HL-60 (cell line): ENCODE results near the gene HPSE2.

Experiments
- DNase-seq, 2 experiments: peaks; one replicate each; pipeline ENCODE4 v3.0.0-alpha.2; 2010 to 2020; ENCODE audit warnings: low read depth in 1 of 2, low spot score in 1 of 2
- H3K27ac ChIP-seq: fragments of 250-450 bp; sonication (Bioruptor Pico); replicated peaks from 2 replicates; pipeline ENCODE4 v1.5.1; 2020; ENCODE audit warnings: mild to moderate bottlenecking, moderate library complexity
- H3K27me3 ChIP-seq: fragments of 250-450 bp; sonication (Bioruptor Pico); 2 replicates; pipeline ENCODE4 v1.5.1; 2021; ENCODE audit warnings: mild to moderate bottlenecking, moderate library complexity; ENCODE audit not compliant: insufficient read depth, poor library complexity, severe bottlenecking
- H3K4me3 ChIP-seq: replicated peaks from 2 replicates; pipeline ENCODE4 v1.5.1; 2011; ENCODE audit warnings: mild to moderate bottlenecking, control low read depth, low read length; ENCODE audit not compliant: insufficient read depth
- CTCF ChIP-seq: IDR thresholded peaks from one replicate; pipeline ENCODE4 v1.5.1; 2011; ENCODE audit warnings: low read length, control low read depth, inconsistent platforms; ENCODE audit not compliant: insufficient read depth
- GABPA ChIP-seq: IDR thresholded peaks from 2 replicates; pipeline ENCODE4 v1.6.1; 2012; ENCODE audit warnings: low read depth
- POLR2AphosphoS5 ChIP-seq: IDR thresholded peaks from 2 replicates; pipeline ENCODE4 v1.6.1; 2012; ENCODE audit warnings: low read depth
- REST ChIP-seq: IDR thresholded peaks from 2 replicates; pipeline ENCODE4 v1.6.1; 2012; ENCODE audit warnings: low read depth; ENCODE audit not compliant: insufficient replicate concordance
- SPI1 ChIP-seq: IDR thresholded peaks from 2 replicates; pipeline ENCODE4 v1.6.1; 2012; ENCODE audit warnings: low read depth, mild to moderate bottlenecking, borderline replicate concordance

HPSE2 gene

DNA sequence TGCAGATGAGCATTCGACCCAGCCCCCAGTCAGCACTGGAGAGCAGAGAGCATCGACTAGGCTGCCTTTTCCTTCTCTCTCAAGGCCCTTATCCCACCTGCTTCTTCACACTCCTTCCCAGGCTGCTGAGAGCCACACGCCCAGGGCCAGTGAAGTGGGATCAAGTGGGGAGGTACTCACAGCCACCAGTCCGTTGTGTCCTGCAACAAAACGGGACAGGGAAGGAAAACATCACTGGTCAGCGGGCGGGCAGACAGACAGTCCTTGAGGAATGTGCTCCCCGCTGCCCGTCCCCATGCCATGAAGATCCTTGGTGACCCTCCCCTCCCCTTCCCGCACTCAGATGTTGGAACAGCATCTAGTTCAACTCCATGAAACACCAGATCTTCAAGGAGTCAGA, 824.9 kb downstream of the HPSE2 start:
- TF ChIP-seq POLR2AphosphoS5: no peak
- no peak for TF ChIP-seq REST
- TF ChIP-seq CTCF: no peak
- TF ChIP-seq SPI1: no peak
- TF ChIP-seq GABPA: no peak
- DNase-seq: no peak
- H3K4me3 ChIP-seq: no peak overlapping the region
- no peak overlapping the region for H3K27ac ChIP-seq
- no peaks in the 10 kb centered on the region for H3K27me3 ChIP-seq

- Histone ChIP-seq H3K27ac (no peak overlapping the region), H3K4me3 (no peak overlapping the region), H3K27me3 (no peaks in the 10 kb centered on the region)
- DNase-seq: no peak
- TF ChIP-seq CTCF (no peak), POLR2AphosphoS5 (no peak), REST (no peak), GABPA (no peak), SPI1 (no peak)
These were observed 825.4 kb downstream of the HPSE2 start for GRCh38 chr10:98410135-98410743.

DNA sequence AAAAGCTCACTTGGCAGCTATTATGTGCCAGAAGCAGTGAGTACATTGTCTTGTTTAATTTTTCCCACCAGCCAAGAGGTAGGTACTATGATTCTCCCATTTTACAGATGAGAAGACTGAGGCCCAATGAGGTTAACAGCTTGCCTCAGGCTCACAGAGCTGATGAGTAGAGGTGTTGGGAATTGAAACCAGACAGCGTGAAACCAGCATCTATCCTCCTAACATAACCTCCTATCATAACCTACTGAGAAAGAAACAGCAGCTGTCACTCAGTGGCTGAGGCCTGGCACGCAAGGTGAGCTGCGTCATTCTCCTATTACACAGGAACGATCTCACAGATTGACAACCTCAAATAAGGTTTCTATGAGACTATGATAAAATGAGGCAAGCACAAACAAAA, 826.9 kb downstream of the HPSE2 start:
- DNase-seq: no peak
- Histone ChIP-seq H3K27ac (no peak overlapping the region), H3K4me3 (no peak overlapping the region), H3K27me3 (no peaks in the 10 kb centered on the region)
- TF ChIP-seq SPI1 (no peak), POLR2AphosphoS5 (no peak), GABPA (no peak), REST (no peak), CTCF (no peak)
